Type B pancreatic cell (in vitro differentiated cells): ENCODE data around the gene MVB12B. TPM values are rescaled to one million over a fixed set of nuclear protein-coding genes. Genes with fewer than 3 reads are reported as not detected.

Experiments
- DNase-seq: peaks from one replicate; pipeline ENCODE4 v3.0.0; 2021; ENCODE audit warnings: mixed read lengths; ENCODE audit not compliant: unreplicated experiment; ENCODE audit errors: extremely low spot score
- H3K27ac Mint-ChIP-seq: 2 replicates; pipeline ENCODE4 v1.8.0; 2021; ENCODE audit warnings: mild to moderate bottlenecking, mixed read lengths
- H3K27me3 Mint-ChIP-seq: 2 replicates; pipeline ENCODE4 v1.8.0; 2021; ENCODE audit warnings: mixed read lengths
- H3K36me3 Mint-ChIP-seq: 2 replicates; pipeline ENCODE4 v1.8.0; 2021; ENCODE audit warnings: mixed read lengths
- H3K4me1 Mint-ChIP-seq: one replicate; pipeline ENCODE4 v1.8.0; 2021; ENCODE audit warnings: mixed read lengths; ENCODE audit not compliant: unreplicated experiment
- H3K4me3 Mint-ChIP-seq: 2 replicates; pipeline ENCODE4 v1.8.0; 2021; ENCODE audit warnings: mild to moderate bottlenecking, mixed read lengths
- H3K9me3 Mint-ChIP-seq: 2 replicates; pipeline ENCODE4 v1.8.0; 2021; ENCODE audit warnings: mixed read lengths
- total RNA-seq: library from RNA; stranded (reverse); gene quantifications from 2 replicates; pipeline ENCODE4 v1.2.1, GENCODE V29; 2021; ENCODE audit warnings: low replicate concordance
- TF ChIP-seq, protein P1 (sequence below): fragments of 200-600 bp; sonication (generic); conservative IDR thresholded peaks from 2 replicates; pipeline ENCODE4 v1.5.0; 2021; ENCODE audit warnings: antibody characterized with exemption, mild to moderate bottlenecking

Gene MVB12B
- total RNA-seq, 1 donor from 2014 or later: 26.1 TPM

DNA sequence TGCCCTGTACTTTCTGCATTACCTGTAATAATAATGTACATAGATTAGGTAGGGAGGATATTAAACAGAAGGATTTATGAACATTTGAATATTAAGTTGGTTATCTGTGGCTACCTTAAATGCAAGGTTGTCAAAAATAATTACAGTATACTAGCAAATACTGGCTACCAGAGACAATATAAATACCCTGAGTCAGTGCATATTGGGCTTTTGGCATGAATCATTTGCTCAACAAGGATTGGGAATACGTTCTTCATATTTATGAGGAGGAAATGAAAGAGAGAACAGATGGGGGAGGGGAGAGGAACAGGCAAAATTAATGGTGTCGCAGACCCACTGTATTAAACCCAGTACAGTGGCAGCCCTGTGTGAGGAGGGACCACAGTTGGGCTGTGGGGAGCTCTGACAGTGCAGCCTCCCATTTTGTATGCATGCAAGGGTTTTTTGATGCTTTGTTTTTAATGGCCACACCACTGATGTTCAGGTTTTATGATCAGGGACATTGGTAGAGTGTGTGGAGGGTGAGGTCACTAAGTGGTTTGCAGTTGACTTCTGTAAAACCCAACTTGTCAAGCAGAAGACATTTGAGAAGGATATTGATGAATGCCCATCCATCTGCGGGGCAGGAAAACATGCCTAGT, 56.9 kb downstream of the MVB12B start:
- Mint-ChIP-seq H3K27me3 (no peaks in the 10 kb centered on the region), H3K36me3 (peaks cover 23% of the 10 kb centered on the region), H3K9me3 (no peaks in the 10 kb centered on the region)

DNA sequence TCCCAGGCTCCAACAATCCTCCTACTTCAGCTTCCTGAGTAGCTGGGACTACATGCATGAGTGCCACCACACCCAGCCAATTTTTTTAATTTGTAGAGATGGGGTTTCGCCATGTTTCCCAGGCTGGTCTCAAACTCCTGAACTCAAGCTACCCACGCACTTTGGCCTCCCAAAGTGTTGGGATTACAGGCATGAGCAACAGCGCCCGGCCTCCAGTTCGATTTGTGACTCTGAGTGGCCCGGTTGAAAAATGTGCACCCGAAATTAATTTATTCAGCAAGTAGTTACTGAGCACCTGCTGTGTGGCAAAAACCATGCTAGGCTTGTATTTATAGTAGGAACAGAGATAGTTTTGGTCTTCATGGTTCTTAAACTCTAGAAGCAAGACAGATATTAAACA, 58.3 kb downstream of the MVB12B start:
- Mint-ChIP-seq H3K4me1 (peaks cover 18% of the 10 kb centered on the region), H3K4me3 (no peak overlapping the region), H3K27ac (no peak overlapping the region), H3K9me3 (no peaks in the 10 kb centered on the region), H3K27me3 (no peaks in the 10 kb centered on the region), H3K36me3 (peaks cover 20% of the 10 kb centered on the region)
- DNase-seq: peak; percentile 32
- TF ChIP-seq, protein P1, sequence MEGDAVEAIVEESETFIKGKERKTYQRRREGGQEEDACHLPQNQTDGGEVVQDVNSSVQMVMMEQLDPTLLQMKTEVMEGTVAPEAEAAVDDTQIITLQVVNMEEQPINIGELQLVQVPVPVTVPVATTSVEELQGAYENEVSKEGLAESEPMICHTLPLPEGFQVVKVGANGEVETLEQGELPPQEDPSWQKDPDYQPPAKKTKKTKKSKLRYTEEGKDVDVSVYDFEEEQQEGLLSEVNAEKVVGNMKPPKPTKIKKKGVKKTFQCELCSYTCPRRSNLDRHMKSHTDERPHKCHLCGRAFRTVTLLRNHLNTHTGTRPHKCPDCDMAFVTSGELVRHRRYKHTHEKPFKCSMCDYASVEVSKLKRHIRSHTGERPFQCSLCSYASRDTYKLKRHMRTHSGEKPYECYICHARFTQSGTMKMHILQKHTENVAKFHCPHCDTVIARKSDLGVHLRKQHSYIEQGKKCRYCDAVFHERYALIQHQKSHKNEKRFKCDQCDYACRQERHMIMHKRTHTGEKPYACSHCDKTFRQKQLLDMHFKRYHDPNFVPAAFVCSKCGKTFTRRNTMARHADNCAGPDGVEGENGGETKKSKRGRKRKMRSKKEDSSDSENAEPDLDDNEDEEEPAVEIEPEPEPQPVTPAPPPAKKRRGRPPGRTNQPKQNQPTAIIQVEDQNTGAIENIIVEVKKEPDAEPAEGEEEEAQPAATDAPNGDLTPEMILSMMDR: no peak

More for the DNA sequence above, 56.9 kb downstream of the MVB12B start:
- TF ChIP-seq, protein P1: no peak
- peaks cover 23% of the 10 kb centered on the region for H3K4me1 Mint-ChIP-seq
- H3K4me3 Mint-ChIP-seq: no peak overlapping the region
- DNase-seq: peak; percentile 6
- no peak overlapping the region for H3K27ac Mint-ChIP-seq

DNA sequence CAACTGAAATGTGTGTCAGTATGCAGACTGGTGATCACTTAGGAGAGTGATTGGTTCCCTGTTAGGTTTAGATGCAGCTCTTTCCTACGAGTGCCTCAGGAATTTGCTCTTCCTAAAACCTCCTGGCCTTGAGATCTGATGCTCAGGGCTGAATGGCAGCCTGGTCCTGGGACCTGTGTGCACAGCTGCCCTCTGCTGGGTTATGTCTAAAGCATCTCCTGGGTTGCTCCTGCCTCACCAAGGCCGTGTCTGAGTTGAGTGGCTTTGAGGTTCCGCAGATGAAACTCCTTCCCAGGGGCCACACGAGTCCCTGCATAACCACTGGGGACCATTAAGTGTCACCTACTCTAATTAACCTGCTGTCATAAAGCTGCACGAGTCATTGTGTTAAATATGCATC, 59.5 kb downstream of the MVB12B start:
- Mint-ChIP-seq H3K9me3 (no peaks in the 10 kb centered on the region), H3K4me1 (peaks cover 14% of the 10 kb centered on the region), H3K36me3 (peaks cover 22% of the 10 kb centered on the region), H3K27ac (no peak overlapping the region), H3K4me3 (no peak overlapping the region), H3K27me3 (no peaks in the 10 kb centered on the region)
- TF ChIP-seq, protein P1: peak; percentile 56
- DNase-seq: no peak

DNA sequence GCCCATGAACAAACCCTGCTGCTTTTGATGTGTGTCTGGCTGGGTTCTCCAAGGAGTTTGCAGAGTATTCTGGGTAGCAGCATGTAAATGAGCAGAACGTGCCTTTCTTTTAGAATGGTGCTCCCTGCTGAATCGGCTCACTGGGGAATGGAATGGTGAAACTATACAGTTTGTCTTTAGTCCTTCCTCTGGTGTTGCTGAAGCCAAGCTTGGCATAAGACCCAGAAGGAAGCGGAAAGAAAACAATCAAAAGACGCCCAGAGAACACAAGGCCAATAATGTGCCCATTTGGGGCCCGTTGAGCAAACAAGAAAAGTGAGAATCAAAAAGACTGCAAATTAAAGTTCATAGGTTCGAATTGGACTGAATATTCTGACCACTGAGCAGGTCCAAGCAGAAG, 60.1 kb downstream of the MVB12B start:
- TF ChIP-seq, protein P1: no peak
- Mint-ChIP-seq H3K27me3 (no peaks in the 10 kb centered on the region), H3K9me3 (no peaks in the 10 kb centered on the region), H3K27ac (no peak overlapping the region), H3K4me3 (no peak overlapping the region), H3K36me3 (peaks cover 22% of the 10 kb centered on the region), H3K4me1 (peaks cover 11% of the 10 kb centered on the region)
- no peak for DNase-seq

DNA sequence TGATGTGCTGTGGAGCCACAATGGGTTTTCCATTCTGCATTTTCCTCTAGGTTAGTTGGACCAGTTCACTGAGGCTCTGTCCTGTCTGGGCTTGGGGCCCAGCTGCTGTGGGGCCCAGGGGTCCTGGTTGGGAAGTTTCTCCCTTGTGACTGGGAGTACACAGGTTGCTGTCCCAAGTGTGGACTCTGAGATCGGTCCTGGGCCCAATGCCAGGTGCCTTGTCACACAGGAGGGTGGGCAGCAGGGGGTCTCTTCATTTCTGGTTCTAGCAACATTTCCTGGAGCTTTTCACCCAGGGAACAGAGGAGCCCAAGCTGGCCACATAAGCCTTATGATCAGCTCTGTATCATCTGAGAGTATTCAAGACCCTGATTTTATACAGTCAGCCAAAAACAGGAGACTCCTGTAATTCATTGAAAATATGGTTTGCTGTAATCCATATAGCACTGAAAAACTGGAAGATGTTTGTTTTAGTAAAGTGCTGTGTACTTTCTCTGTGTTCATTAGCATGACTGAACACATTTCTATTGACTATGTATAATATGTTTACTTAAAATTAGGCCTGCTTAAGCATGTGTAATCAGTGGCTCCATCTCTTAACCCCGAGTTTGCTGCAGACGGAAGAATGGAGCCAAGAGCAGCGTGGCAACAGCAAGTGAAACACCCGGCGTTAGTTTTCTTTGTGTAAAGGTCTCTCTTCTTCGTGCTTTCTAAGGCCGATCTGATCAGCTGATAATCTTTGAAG, 62.5 kb downstream of the MVB12B start:
- Mint-ChIP-seq H3K27ac (no peak overlapping the region), H3K36me3 (peaks cover 18% of the 10 kb centered on the region), H3K9me3 (no peaks in the 10 kb centered on the region), H3K27me3 (no peaks in the 10 kb centered on the region), H3K4me1 (peaks cover 16% of the 10 kb centered on the region), H3K4me3 (no peak overlapping the region)
- no peak for DNase-seq
- TF ChIP-seq, protein P1: no peak
